ENCODE measurements around the gene ELAPOR1. TPM values are rescaled to one million over a fixed set of nuclear protein-coding genes. Genes with fewer than 3 reads are reported as not detected.

The ELAPOR1 gene
- total and polyA plus RNA-seq, 9 of the 15 experiments (the other 6 are each of a cell fraction or from before 2014, with no cell fraction given): 0.07 to 1.2 (median 0.18) TPM

GRCh38 chr1:109099938-109100773 is 13.8 kb upstream of the ELAPOR1 start (continued):
- 0 out of 2 replicates have a peak, but pooled peaks have one; percentile 27 for TF ChIP-seq ZHX1 (conservative IDR thresholded peaks at IDR 0.05; ENCODE audit: low read length)
- TF ChIP-seq CBX8 (IDR thresholded peaks at IDR 0.05; ENCODE audit: borderline replicate concordance, extremely low read depth, low read depth, low read length, poor library complexity, severe bottlenecking): no peak
- TF ChIP-seq U2AF2 (optimal IDR thresholded peaks at IDR 0.05; ENCODE audit: low read depth, low read length): no peak
- no peak for TF ChIP-seq SIRT6 (IDR thresholded peaks at IDR 0.05; ENCODE audit: low read depth, low read length)
- no peak for TF ChIP-seq IRF2 (CRISPR knock-in tag; IDR thresholded peaks at IDR 0.05)
- TF ChIP-seq KLF16 (IDR thresholded peaks at IDR 0.05): peak; percentile 63
- TF ChIP-seq CHD2 (IDR thresholded peaks at IDR 0.05; ENCODE audit: low read depth, low read length): peak; percentile 38; the same call in 1 of the 2 replicates
- peak; percentile 85 for TF ChIP-seq ESRRA (IDR thresholded peaks at IDR 0.05; ENCODE audit: borderline replicate concordance, low read depth)
- no peak for TF ChIP-seq ZNF197 (CRISPR knock-in tag; IDR thresholded peaks at IDR 0.05; ENCODE audit: low read depth)
- peak; percentile 74; the same call in 1 of the 2 replicates for TF ChIP-seq TRIM28 (IDR thresholded peaks at IDR 0.05)
- TF ChIP-seq ZNF764 (CRISPR knock-in tag; IDR thresholded peaks at IDR 0.05; ENCODE audit: low read depth): no peak
- TF ChIP-seq ZNF407 (IDR thresholded peaks at IDR 0.05; ENCODE audit: low read depth): no peak
- TF ChIP-seq BRF1 (IDR thresholded peaks at IDR 0.05; ENCODE audit: borderline replicate concordance, extremely low read depth, insufficient read length): no peak
- no peak for TF ChIP-seq CBX5 (IDR thresholded peaks at IDR 0.05; ENCODE audit: borderline replicate concordance, low read depth)

Data from K562 (cell line).